Iris pigment epithelial cell (primary cell): Measurements from ENCODE around the gene KRTAP5-10.
"Not testable (repeated sequence)": the region's sequence is repeated elsewhere in the genome, so short reads cannot be mapped to it uniquely, and the experiment has no call there.

Source experiments
- DNase-seq: peaks from one replicate; pipeline ENCODE4 v3.0.0-alpha.2; 2011; ENCODE audit warnings: low read depth

KRTAP5-10 gene

GRCh38 chr11:71565263-71565662 lies at the start of gene KRTAP5-10:
Gene KRTAP5-10 (plus strand): TSS chr11:71565563. CDS start chr11:71565588, 25 bp downstream.
- DNase-seq = no peak

- DNase-seq = no peak
Measured at GRCh38 chr11:71518506-71519471, 46.6 kb upstream of the KRTAP5-10 start.

DNA sequence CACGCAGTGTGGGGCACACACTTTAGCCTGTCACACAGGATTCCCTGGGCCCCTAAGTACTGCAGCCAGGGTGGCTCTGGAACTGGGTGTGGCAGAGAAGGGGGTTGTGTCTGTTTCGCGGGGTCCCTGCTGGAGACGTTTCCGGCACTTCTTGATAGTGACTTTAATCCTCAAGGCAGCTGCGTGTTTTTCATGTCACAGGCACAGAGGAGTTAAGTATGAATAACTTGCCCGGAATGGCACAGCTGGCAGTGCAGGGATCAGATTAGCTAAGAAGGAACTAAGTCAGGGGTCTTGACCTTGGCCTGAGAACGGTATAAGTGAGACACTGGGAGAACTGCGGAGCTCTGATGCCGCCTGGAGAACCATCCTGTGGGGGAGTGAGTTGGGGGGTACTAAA lies 45.8 kb upstream of the KRTAP5-10 start:
- no peak for DNase-seq

DNA sequence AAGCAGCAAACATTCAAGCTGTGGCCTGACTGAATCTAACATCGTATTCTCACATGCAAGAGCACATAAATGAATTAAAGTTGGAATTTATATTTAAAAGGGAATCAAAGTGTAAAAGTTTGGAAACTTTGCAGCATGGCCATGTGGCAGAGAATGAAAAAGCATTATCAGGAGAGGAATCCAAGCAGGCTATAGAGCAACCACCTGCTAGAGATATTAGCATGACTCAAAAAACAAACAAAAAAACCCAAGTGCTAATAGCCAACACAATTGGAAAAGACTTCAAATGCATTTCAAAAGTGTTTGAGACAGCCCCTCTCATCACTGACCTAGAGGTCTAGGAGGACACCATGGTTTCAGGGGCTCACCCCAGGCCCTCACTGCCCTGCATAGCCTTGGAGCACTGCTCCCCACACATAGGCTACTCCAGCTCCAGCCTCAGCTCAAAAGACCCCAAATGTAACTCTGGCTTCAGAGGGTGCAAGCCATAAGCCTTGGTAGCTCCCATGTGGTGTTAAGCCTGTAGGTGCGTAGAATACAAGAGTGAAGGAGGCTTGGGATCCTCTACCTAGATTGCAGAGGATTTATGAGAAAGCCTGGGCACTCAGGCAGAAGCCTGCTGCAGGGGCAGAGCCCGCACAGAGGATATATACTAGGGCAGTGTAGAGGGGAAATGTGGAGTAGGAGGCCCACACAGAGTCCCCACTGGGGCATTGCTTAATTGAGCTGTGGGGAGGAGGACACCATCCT lies 40.0 kb upstream of the KRTAP5-10 start:
- no peak for DNase-seq

- DNase-seq = no peak
Measured at GRCh38 chr11:71525938-71526495, 39.3 kb upstream of the KRTAP5-10 start.

- DNase-seq = not testable (repeated sequence)
Measured at GRCh38 chr11:71526796-71527575, 38.4 kb upstream of the KRTAP5-10 start, which contains the start of gene KRTAP5-7. Gene KRTAP5-7 (plus strand): TSS chr11:71527267. CDS start chr11:71527301, 34 bp downstream.

DNA sequence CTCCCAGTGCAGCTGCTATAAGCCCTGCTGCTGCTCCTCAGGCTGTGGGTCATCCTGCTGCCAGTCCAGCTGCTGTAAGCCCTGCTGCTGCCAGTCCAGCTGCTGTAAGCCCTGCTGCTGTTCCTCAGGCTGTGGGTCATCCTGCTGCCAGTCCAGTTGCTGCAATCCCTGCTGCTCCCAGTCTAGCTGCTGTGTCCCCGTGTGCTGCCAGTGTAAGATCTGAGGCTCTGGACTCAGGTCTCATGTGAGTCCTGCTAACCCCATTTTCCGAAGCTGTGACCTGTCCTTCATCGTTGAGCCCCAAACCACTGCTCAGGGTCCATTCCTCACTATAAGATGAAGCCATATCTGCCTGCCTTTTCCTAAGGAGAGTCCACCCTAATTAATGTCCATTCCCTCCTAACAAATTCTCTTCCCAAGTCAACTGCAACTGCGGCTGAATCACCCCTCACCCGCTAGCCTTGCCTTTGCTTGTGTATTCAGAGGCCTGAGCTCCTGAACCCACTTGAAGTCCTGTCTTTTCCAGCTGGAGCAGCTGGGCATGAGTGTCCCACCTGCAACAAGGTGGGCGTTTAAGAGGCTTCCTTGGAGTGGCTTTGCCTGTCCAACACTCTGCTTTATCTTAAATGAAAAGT lies 37.7 kb upstream of the KRTAP5-10 start:
- no peak for DNase-seq

- no peak for DNase-seq
Measured at GRCh38 chr11:71530602-71531001, 34.8 kb upstream of the KRTAP5-10 start.

DNA sequence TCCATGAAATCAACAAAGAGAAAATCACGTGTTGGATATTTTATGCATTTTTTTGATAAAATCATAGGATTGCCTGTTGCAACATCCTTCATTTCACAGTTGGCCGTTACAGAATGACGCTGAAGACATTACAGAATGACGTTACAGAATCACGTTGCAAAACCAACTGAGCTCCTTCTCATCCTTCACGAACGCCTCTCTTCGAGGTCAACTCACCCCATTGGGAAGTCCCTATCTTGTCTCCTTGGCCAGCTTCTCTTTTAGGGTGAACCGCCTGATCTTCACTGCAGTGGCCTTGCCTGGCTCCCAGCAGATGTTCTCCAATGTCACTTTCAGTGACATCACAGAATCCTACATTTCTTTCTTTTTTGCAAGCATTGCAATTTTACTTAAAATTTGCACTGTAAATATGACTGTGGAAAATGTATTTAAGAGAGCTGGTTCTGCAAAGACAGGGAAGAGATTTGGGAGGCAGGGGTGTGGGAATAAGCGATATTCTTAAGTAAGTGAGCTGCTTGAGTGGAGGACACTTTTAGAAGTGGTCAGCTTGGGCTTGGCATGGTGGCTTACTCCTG lies 33.2 kb upstream of the KRTAP5-10 start:
- DNase-seq = no peak

- DNase-seq = not testable (repeated sequence)
Measured at GRCh38 chr11:71534711-71535608, 30.4 kb upstream of the KRTAP5-10 start.

DNA sequence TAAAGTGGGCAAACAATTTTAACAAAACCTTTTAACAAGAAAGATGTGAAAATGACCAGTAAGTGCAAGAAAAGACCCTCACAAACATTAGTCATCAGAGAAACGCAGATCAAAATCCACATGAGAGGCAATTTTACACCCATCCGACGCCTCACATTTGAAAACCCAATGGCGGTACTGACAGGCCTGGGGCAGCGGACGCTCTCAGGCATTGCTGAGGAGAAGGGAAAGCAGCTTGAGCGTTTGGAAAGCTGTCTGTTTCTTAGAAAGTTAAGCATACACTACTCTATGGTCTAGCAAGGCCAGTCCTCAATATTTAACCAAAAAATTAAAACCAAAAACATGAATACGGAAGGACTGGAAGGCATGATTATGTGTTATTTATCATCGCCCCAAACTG lies 29.5 kb upstream of the KRTAP5-10 start:
- no peak for DNase-seq

GRCh38 chr11:71537537-71537936 lies 27.8 kb upstream of the KRTAP5-10 start:
- no peak for DNase-seq

- DNase-seq = not testable (repeated sequence)
Measured at GRCh38 chr11:71537977-71538665, 27.2 kb upstream of the KRTAP5-10 start, which contains the start of gene KRTAP5-8. Gene KRTAP5-8 (plus strand): TSS chr11:71538025. CDS start chr11:71538056, 31 bp downstream.

- no peak for DNase-seq
Measured at GRCh38 chr11:71538666-71538990, 26.7 kb upstream of the KRTAP5-10 start.

- DNase-seq = no peak
Measured at GRCh38 chr11:71539017-71539416, 26.3 kb upstream of the KRTAP5-10 start.

DNA sequence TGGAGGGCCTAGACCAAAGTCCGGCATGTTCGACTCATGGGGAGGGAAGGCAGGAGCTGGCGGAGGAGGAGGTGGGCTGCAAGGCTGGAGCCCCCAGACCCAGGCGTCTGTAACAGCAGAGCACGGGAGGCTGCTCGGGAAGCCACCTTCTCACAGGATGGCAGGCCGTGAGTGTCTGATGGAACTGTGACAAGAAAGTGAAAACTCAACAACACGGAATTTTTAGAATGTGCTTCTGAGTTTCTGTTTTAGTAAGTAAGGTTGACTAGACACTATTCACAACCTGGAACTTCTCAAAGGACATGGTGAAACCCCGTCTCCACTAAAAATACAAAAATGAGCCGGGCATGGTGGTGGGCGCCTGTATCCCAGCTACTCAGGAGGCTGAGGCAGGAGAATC lies 25.4 kb upstream of the KRTAP5-10 start:
- not testable (repeated sequence) for DNase-seq

- DNase-seq = not testable (repeated sequence)
Measured at GRCh38 chr11:71540521-71541304, 24.6 kb upstream of the KRTAP5-10 start.

DNA sequence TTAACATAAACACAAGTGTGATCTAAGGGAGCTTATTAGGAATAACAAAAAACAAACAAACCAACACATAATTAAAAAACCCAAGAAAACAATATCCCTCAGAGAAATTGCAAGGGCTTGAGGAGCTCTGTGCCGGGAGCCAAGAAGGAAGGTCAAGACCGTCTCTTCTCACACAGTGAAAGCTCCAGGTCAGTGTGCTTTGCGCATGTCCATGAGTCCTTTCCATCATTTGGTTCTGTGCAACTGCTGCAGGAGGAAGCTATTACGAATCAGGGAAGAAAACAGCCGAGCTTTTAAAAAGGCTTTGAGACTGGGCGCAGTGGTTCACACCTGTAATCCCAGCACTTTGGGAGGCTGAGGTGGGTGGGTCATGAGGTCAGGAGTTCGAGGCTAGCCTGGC lies 23.0 kb upstream of the KRTAP5-10 start:
- no peak for DNase-seq
